HFF-Myc (cell line): ENCODE results near the gene ZNF831.

Experiments used
- DNase-seq: peaks from one replicate; pipeline ENCODE4 v3.0.0-alpha.2; 2011; ENCODE audit warnings: low read depth; ENCODE audit errors: extremely low read depth
- H3K4me3 ChIP-seq: replicated peaks from 2 replicates; pipeline ENCODE4 v1.5.1; 2011; ENCODE audit warnings: low read depth, mild to moderate bottlenecking, control low read depth, low read length
- TF ChIP-seq, protein P1 (sequence below): IDR thresholded peaks from 2 replicates; pipeline ENCODE4 v1.5.1; 2012; ENCODE audit warnings: mild to moderate bottlenecking, low read depth, low read length, control low read depth; ENCODE audit errors: missing control alignments

The ZNF831 gene

DNA sequence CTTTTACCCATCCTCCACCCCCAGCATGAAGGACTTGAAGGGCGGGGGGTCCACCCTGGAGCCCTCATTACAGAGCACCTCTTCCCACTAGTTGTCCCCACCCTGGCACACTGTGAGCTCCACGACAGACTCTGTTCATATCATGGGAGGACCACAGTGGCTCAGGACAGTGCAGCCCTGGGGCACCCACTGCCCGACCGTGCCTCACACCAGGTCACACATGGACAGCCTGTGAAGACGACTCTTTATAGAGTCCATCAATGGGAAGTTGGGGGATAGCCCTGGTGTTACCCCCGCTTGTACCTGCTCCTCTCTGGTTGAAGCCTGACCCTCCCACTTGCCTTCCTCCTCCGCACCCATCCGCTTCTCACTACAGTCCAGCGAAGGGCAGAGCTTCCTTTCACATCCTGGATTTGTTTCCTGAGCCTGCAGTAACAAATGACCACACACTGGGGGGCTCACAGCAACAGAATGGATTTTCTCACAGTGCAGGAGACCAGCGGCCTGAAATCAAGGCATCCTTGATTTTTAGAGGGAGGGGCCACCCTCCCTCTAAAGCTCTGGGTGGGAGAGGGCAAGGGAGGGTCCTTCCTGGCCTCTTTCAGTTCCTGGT is 15.5 kb downstream of the ZNF831 start:
- TF ChIP-seq, protein P1, sequence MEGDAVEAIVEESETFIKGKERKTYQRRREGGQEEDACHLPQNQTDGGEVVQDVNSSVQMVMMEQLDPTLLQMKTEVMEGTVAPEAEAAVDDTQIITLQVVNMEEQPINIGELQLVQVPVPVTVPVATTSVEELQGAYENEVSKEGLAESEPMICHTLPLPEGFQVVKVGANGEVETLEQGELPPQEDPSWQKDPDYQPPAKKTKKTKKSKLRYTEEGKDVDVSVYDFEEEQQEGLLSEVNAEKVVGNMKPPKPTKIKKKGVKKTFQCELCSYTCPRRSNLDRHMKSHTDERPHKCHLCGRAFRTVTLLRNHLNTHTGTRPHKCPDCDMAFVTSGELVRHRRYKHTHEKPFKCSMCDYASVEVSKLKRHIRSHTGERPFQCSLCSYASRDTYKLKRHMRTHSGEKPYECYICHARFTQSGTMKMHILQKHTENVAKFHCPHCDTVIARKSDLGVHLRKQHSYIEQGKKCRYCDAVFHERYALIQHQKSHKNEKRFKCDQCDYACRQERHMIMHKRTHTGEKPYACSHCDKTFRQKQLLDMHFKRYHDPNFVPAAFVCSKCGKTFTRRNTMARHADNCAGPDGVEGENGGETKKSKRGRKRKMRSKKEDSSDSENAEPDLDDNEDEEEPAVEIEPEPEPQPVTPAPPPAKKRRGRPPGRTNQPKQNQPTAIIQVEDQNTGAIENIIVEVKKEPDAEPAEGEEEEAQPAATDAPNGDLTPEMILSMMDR, result no peak
- DNase-seq, result no peak
- no peak overlapping the region for H3K4me3 ChIP-seq

DNA sequence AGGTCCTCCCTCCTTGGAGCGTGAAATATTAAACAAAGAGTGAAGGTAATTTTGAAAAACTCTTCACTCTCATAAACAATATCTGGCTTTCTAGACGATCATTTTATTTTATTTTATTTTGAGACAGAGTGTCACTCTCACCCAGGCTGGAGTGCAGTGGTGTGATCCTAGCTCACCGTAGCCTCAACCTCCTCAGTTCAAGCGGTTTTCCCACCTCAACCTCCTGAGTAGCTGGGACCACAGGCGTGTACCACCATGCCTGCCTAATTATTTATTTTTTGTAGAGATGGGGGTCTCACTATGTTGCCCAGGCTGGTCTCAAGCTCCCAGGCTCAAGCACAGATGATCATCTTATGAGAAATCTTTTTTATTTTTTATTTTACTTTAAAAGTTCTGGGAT is 16.4 kb downstream of the ZNF831 start:
- TF ChIP-seq, protein P1, result no peak
- H3K4me3 ChIP-seq, result no peak overlapping the region
- DNase-seq, result no peak

DNA sequence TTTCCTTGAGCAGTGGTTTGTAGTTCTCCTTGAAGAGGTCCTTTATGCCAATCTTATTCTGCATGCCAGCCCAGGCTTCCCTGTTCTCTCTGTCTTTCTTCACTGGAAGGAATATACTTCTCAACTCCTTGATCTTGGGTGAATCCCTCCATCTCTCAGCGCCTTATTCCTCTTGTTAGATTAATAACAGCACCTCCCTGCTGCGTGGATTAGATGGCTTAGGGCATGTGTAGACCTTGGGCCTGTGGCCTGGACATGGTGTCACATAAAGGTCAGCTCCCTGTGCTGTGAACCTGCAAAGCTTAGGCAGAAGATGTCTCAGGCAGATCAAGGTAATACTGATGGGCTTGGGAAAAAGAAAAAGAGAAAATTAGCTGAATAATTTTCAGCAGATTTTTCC is 18.3 kb downstream of the ZNF831 start:
- TF ChIP-seq, protein P1, result no peak
- no peak for DNase-seq
- H3K4me3 ChIP-seq, result no peak overlapping the region

DNA sequence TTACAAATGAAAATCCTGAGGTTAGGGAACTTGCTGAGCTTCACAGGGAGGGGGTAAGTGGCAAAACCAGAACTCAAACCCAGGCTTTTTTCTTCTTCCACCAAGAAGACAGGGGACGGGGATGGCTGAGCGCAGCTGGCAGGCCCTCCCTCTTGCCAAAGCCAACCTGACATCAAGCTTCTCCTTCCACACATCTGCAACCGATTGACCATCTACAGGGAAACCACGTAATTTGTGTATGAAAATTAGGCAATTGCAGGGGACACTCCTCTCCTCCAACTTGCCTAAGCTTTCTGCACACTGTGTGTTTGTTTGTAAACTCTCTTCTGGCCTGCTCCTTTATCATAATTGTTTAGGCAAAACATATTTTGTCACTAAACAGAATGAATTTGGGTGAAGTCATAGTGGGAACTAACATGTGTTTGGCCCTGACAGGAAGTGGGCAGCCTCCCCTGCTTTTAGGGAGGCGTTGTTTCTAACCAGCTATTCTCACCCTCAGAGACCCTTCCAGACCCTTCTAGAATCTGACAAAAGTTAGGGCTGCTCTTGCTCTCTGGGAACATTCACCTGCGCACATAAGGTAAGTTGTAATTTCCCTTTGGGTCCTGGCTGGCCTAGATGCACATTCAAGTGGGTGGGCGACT is 18.9 kb downstream of the ZNF831 start:
- no peak for DNase-seq
- no peak overlapping the region for H3K4me3 ChIP-seq
- TF ChIP-seq, protein P1, result no peak

DNA sequence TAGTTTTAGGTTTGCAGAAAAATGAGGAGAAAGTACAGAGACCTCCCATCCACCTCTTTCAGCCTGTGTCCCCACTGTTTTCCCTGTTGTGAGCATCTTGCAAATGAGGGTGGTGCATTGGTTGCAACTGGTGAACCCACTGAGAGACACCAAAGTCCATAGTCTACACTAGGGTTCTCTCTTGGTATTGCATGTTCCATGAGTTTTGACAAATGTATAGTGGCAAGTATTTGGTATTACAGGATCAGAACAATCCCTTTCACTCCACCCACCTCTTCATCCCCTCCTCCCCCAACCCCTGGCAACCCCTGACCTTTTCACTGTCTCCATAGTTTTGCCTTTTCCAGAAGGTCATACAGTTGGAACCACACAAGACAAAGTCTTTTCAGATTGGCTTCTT is 20.1 kb downstream of the ZNF831 start:
- no peak overlapping the region for H3K4me3 ChIP-seq
- TF ChIP-seq, protein P1, result no peak
- no peak for DNase-seq

DNA sequence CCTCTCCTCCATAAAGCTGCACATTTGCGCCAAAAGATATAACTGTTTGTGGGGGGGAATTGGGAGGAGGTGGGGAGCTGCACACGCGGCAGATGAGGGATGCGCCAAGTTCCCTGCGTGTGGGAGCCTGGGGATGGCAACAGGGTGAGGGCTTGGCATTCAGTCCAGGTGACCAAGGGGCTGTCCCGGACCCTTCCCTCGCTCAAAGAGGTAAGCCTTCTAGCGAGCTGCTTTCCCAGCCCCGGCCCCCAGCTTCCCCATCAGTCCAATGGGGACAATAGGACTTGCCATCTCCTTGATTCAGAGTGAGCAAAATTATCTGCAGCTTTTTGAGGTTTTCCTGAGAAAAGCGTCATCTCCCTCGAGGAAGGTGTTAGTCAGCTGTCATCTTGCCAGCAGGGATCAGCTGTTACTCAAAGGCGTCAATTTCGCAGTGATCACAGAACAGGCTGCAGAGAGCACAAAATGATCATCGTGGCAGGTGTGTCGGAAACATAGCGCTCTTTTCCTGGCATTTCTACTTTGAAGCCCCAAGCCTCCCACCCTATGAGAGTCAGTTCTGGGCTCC is 21.3 kb downstream of the ZNF831 start:
- TF ChIP-seq, protein P1, result no peak
- no peak for DNase-seq
- H3K4me3 ChIP-seq, result no peak overlapping the region
